ENCODE results near the gene FOXQ1.
"Not testable (repeated sequence)": the region's sequence is repeated elsewhere in the genome, so short reads cannot be mapped to it uniquely, and the experiment has no call there.

FOXQ1 gene

GRCh38 chr6:1291381-1291780, 20.5 kb upstream of the FOXQ1 start:
- no peak for DNase-seq

GRCh38 chr6:1295420-1295819, 16.5 kb upstream of the FOXQ1 start:
- DNase-seq = no peak

GRCh38 chr6:1296079-1296478, 15.8 kb upstream of the FOXQ1 start:
- no peak for DNase-seq

- DNase-seq = no peak
Measured at GRCh38 chr6:1296542-1296941, 15.4 kb upstream of the FOXQ1 start.

- DNase-seq = no peak
Measured at GRCh38 chr6:1297746-1298145, 14.2 kb upstream of the FOXQ1 start.

- no peak for DNase-seq
Measured at GRCh38 chr6:1298768-1299167, 13.1 kb upstream of the FOXQ1 start.

GRCh38 chr6:1306133-1306532, 5.8 kb upstream of the FOXQ1 start:
- no peak for DNase-seq

GRCh38 chr6:1309366-1309765, 2.5 kb upstream of the FOXQ1 start:
- no peak for DNase-seq

GRCh38 chr6:1310628-1311399, 1.1 kb upstream of the FOXQ1 start:
- DNase-seq = no peak

GRCh38 chr6:1312203-1312472, 240 bp downstream of the FOXQ1 start:
- DNase-seq = no peak

- DNase-seq = no peak
Measured at GRCh38 chr6:1312473-1313367, 822 bp downstream of the FOXQ1 start.

- no peak for DNase-seq
Measured at GRCh38 chr6:1313384-1313766, 1.5 kb downstream of the FOXQ1 start.

- no peak for DNase-seq
Measured at GRCh38 chr6:1313767-1314503, 2.0 kb downstream of the FOXQ1 start.

- no peak for DNase-seq
Measured at GRCh38 chr6:1314617-1315016, 2.7 kb downstream of the FOXQ1 start.

- DNase-seq = no peak
Measured at GRCh38 chr6:1315201-1315559, 3.3 kb downstream of the FOXQ1 start.

- DNase-seq = no peak
Measured at GRCh38 chr6:1315560-1316386, 3.9 kb downstream of the FOXQ1 start.

GRCh38 chr6:1316489-1316971, 4.6 kb downstream of the FOXQ1 start:
- no peak for DNase-seq

- no peak for DNase-seq
Measured at GRCh38 chr6:1317302-1317815, 5.5 kb downstream of the FOXQ1 start.

GRCh38 chr6:1318036-1318435, 6.1 kb downstream of the FOXQ1 start:
- no peak for DNase-seq

- DNase-seq = not testable (repeated sequence)
Measured at GRCh38 chr6:1318584-1318983, 6.7 kb downstream of the FOXQ1 start.

GRCh38 chr6:1321738-1322137, 9.8 kb downstream of the FOXQ1 start:
- DNase-seq = no peak

GRCh38 chr6:1322156-1322555, 10.3 kb downstream of the FOXQ1 start:
- DNase-seq = no peak
